Adrenal gland (tissue), 12 donors: ENCODE data around the gene BTBD9. TPM values are rescaled to one million over a fixed set of nuclear protein-coding genes. Genes with fewer than 3 reads are reported as not detected.

ENCODE experiments used
- DNase-seq, 7 donors: peaks; one replicate each; pipeline ENCODE4 v3.0.0-alpha.2; 2019 to 2020
- H3K27ac ChIP-seq, 5 donors: fragments of 200-600 bp; sonication (generic) in 4 of 5; 1 replicate in 3 of 5; 2 replicates in 2 of 5; pipeline versions ENCODE4 v1.5.1 to v1.8.0; 2016 to 2020; ENCODE audit warnings: mild to moderate bottlenecking in 1 of 5
- H3K27me3 ChIP-seq: fragments of 200-600 bp; 2 replicates; pipeline ENCODE4 v1.8.0; 2021
- H3K36me3 ChIP-seq, 2 donors: fragments of 200-600 bp; replicated peaks in 1 of 2; 1 replicate in 1 of 2; 2 replicates in 1 of 2; pipeline versions ENCODE4 v1.5.1 to v1.8.0; 2018 to 2022
- H3K4me1 ChIP-seq, 2 donors: fragments of 200-600 bp; replicated peaks in 1 of 2; 1 replicate in 1 of 2; 2 replicates in 1 of 2; pipeline versions ENCODE4 v1.5.1 to v1.8.0; 2018 to 2021
- H3K4me3 ChIP-seq, 4 donors: fragments of 200-600 bp; sonication (generic) in 3 of 4; one replicate each; pipeline ENCODE4 v1.5.1; 2016 to 2018
- H3K9me3 ChIP-seq, 3 donors: fragments of 200-600 bp; sonication (generic) in 1 of 3; replicated peaks in 1 of 3; 1 replicate in 2 of 3; 2 replicates in 1 of 3; pipeline versions ENCODE4 v1.5.1 to v1.8.0; 2016 to 2021
- CTCF ChIP-seq, 6 experiments: fragments of 450-650 bp in 4 of 6; fragments of 200-600 bp in 2 of 6; sonication (generic) in 1 of 6; IDR thresholded peaks; 1 replicate in 5 of 6; 2 replicates in 1 of 6; pipeline versions ENCODE4 v1.5.1 to v1.8.0; 2016 to 2021; ENCODE audit warnings: antibody characterized with exemption in 6 of 6, mild to moderate bottlenecking in 2 of 6, moderate library complexity in 1 of 6
- POLR2A ChIP-seq, 2 donors: fragments of 450-650 bp; IDR thresholded peaks; one replicate each; pipeline ENCODE4 v1.6.1; 2017; ENCODE audit warnings: antibody characterized with exemption in 2 of 2, mild to moderate bottlenecking in 2 of 2, moderate library complexity in 1 of 2
- WGBS, 4 donors: extraction: QIAGEN DNeasy Blood & Tissue Kit in 2 of 4; methylation state at CpG; one replicate each; pipeline versions ENCODE4 v1.1.5 to v1.1.7; 2013 to 2017; 5-methylcytosine and 5-hydroxymethylcytosine counted together
- intact Hi-C, 2 donors: fragments of 100-400 bp; cut with DNase I; formaldehyde crosslinking; loops; one replicate each; pipeline versions ENCODE4 v1.14.1 to v1.15.0; 2022 to 2023
- polyA plus RNA-seq, 3 donors: library from polyadenylated mRNA; stranded (reverse); fragments of 200-250 nt in 2 of 3; fragments of 350-450 nt in 1 of 3; fragmentation: Illumina TruSeq in 1 of 3; extraction: RNeasy Lipid Tissue Mini Kit (QIAGEN cat#74804) in 1 of 3; gene quantifications; one replicate each; pipeline ENCODE4 v1.2.3, GENCODE V29; 2013 to 2014
- total RNA-seq, 9 donors: library from RNA; depleted of rRNA in 4 of 9; stranded (reverse); fragments of >200 nt in 4 of 9; fragments of 120-200 nt in 1 of 9; fragmentation: NEBNext Ultra II Directional in 1 of 9; extraction: Animal tissue kit (Norgen Biotek cat#: 25700) in 1 of 9; gene quantifications; one replicate each; pipeline versions ENCODE4 v1.1.0 to v1.2.4, GENCODE V29; 2013 to 2023
- donor health status: healthy with polysubstance abuse.
- donor health status: Bipolar disorder and iron deficiency.
- donor health status: DM: yes; HTN: yes; CAD: no.
- donor health status: DM: no; HTN: no; CAD: no.
- donor health status: DM: no; HTN: no; CAD: no.
- donor health status: DM: yes; HTN: yes; CAD: no.

The BTBD9 gene
- total and polyA plus RNA-seq, 12 donors: 2.4 to 29.6 (median 18.1) TPM

- TF ChIP-seq CTCF (IDR thresholded peaks at IDR 0.05): no peak
- TF ChIP-seq POLR2A (IDR thresholded peaks at IDR 0.05): no peak
- no peak for DNase-seq
- Histone ChIP-seq H3K36me3 (no peaks in the 10 kb centered on the region), H3K9me3 (no peaks in the 10 kb centered on the region), H3K4me3 (no peak overlapping the region), H3K4me1 (peaks cover 0 to 14% of the 10 kb centered on the region in 2 donors), H3K27me3 (no peaks in the 10 kb centered on the region), H3K27ac (no peak overlapping the region)
- intact Hi-C loops: no loop called here
Observed at GRCh38 chr6:38508894-38509293, 130.8 kb downstream of the BTBD9 start.

GRCh38 chr6:38508286-38508685, 131.4 kb downstream of the BTBD9 start:
- Histone ChIP-seq H3K27ac (no peak overlapping the region), H3K9me3 (no peaks in the 10 kb centered on the region), H3K36me3 (no peaks in the 10 kb centered on the region), H3K4me1 (peaks cover 0 to 14% of the 10 kb centered on the region in 2 donors), H3K27me3 (no peaks in the 10 kb centered on the region), H3K4me3 (no peak overlapping the region)
- WGBS, 4 donors: 76 to 88% (median 84%) methylated on average over 2 of the region's 2 CpGs
- intact Hi-C loops: no loop called here
- no peak for TF ChIP-seq POLR2A (IDR thresholded peaks at IDR 0.05)
- no peak for TF ChIP-seq CTCF (IDR thresholded peaks at IDR 0.05)
- DNase-seq: no peak

- no peak for TF ChIP-seq POLR2A (IDR thresholded peaks at IDR 0.05)
- TF ChIP-seq CTCF (IDR thresholded peaks at IDR 0.05): no peak
Observed at GRCh38 chr6:38507173-38507572, 132.6 kb downstream of the BTBD9 start.

GRCh38 chr6:38505826-38506225, 133.9 kb downstream of the BTBD9 start:
- WGBS, 4 donors: 90 to 91% (median 91%) methylated on average over 4 to 5 of the region's 5 CpGs
- TF ChIP-seq POLR2A (IDR thresholded peaks at IDR 0.05) (no peak), CTCF (IDR thresholded peaks at IDR 0.05) (no peak)
- Histone ChIP-seq H3K27ac (no peak overlapping the region), H3K36me3 (no peaks in the 10 kb centered on the region), H3K27me3 (no peaks in the 10 kb centered on the region), H3K9me3 (no peaks in the 10 kb centered on the region), H3K4me3 (no peak overlapping the region), H3K4me1 (peaks cover 0 to 14% of the 10 kb centered on the region in 2 donors)
- DNase-seq: no peak
- intact Hi-C loops: no loop called here

More at GRCh38 chr6:38507173-38507572, 132.6 kb downstream of the BTBD9 start:
- peaks cover 0 to 14% of the 10 kb centered on the region in 2 donors for H3K4me1 ChIP-seq
- H3K36me3 ChIP-seq: no peaks in the 10 kb centered on the region
- DNase-seq: no peak
- no peaks in the 10 kb centered on the region for H3K27me3 ChIP-seq
- no peaks in the 10 kb centered on the region for H3K9me3 ChIP-seq
- intact Hi-C loops: no loop called here
- H3K27ac ChIP-seq: no peak overlapping the region
- H3K4me3 ChIP-seq: no peak overlapping the region
